Psoas muscle (tissue), 8 donors: Measurements from ENCODE around the gene DOK7. TPM values are rescaled to one million over a fixed set of nuclear protein-coding genes. Genes with fewer than 3 reads are reported as not detected.
A peak's percentile ranks its signal among the peaks of the same experiment; 100 is the strongest.

Source experiments
- ATAC-seq, 4 donors: fragments of 200-7000 bp; cut with Tn5 transposase; one replicate each; pipeline ENCODE4 v1.9.1; 2020; ENCODE audit warnings: moderate library complexity in 3 of 4, mild to moderate bottlenecking in 2 of 4
- DNase-seq, 2 donors: peaks; one replicate each; pipeline ENCODE4 v3.0.0-alpha.2; 2020
- H3K27ac ChIP-seq: fragments of 200-600 bp; one replicate; pipeline ENCODE4 v1.8.0; 2022
- H3K27me3 ChIP-seq, 3 donors: fragments of 200-600 bp in 1 of 3; one replicate each; pipeline versions ENCODE4 v1.6.1 to v1.8.0; 2013 to 2022; ENCODE audit warnings: low read length in 2 of 3, mild to moderate bottlenecking in 2 of 3, moderate library complexity in 1 of 3; ENCODE audit not compliant: insufficient read depth in 3 of 3
- H3K36me3 ChIP-seq, 2 donors: fragments of 200-600 bp in 1 of 2; one replicate each; pipeline versions ENCODE4 v1.6.1 to v1.8.0; 2013 to 2022; ENCODE audit warnings: low read depth in 1 of 2, mild to moderate bottlenecking in 1 of 2, moderate library complexity in 1 of 2; ENCODE audit not compliant: insufficient read depth in 1 of 2
- H3K4me1 ChIP-seq: fragments of 200-600 bp; one replicate; pipeline ENCODE4 v1.8.0; 2022
- H3K4me3 ChIP-seq: fragments of 200-600 bp; one replicate; pipeline ENCODE4 v1.8.0; 2022; ENCODE audit warnings: mild to moderate bottlenecking
- H3K9me3 ChIP-seq: fragments of 200-600 bp; one replicate; pipeline ENCODE4 v1.8.0; 2022
- CTCF ChIP-seq: fragments of 200-600 bp; IDR thresholded peaks from one replicate; pipeline ENCODE4 v1.8.0; 2022; ENCODE audit warnings: antibody characterized with exemption
- WGBS, 3 donors: extraction: QIAGEN DNeasy Blood & Tissue Kit; methylation state at CpG; one replicate each; pipeline versions ENCODE4 v1.1.6 to v1.1.7; 2013; 5-methylcytosine and 5-hydroxymethylcytosine counted together
- intact Hi-C, 2 donors: fragments of 100-400 bp; cut with DNase I; formaldehyde crosslinking; loops; one replicate each; pipeline versions ENCODE4 v1.11.0 to v1.14.2; 2022
- polyA plus RNA-seq, 3 donors: library from polyadenylated mRNA; stranded (reverse); fragments of 200-250 nt; gene quantifications; one replicate each; pipeline ENCODE4 v1.2.3, GENCODE V29; 2013
- total RNA-seq, 4 donors: library from RNA; stranded (reverse); fragmentation: NEBNext Ultra II Directional in 2 of 4; extraction: Animal tissue kit (Norgen Biotek cat#: 25700) in 2 of 4; gene quantifications; one replicate each; pipeline versions ENCODE4 v1.2.1 to v1.2.4, GENCODE V29; 2021 to 2023
- donor health status: healthy with polysubstance abuse.
- donor health status: DM: no; HTN: no; CAD: no; lungs with moderate emphysema.
- donor health status: Bipolar disorder and iron deficiency.
- donor health status: healthy.
- donor health status: DM: yes; HTN: yes; CAD: no.
- donor health status: DM: no; HTN: no; CAD: no.
- donor health status: DM: no; HTN: no; CAD: no.
- donor health status: DM: yes; HTN: yes; CAD: no.

The DOK7 gene
- total and polyA plus RNA-seq, 7 donors: 3.4 to 48.6 (median 21.5) TPM

- Histone ChIP-seq H3K27ac (peak overlapping the region; percentile 91), H3K27me3 (no peaks in the 10 kb centered on the region), H3K4me1 (peaks cover 45% of the 10 kb centered on the region), H3K36me3 (no peaks in the 10 kb centered on the region), H3K4me3 (no peak overlapping the region), H3K9me3 (no peaks in the 10 kb centered on the region)
- ATAC-seq (peak; percentile 18 to 39 (median 24)), DNase-seq (peak; percentile 39 to 62)
- intact Hi-C loops: loop anchor here (5.0 kb wide), 2 partner anchors 48 to 123 kb away; no protein-coding TSS in a partner anchor
- TF ChIP-seq CTCF: no peak
- WGBS, 3 donors: 78 to 89% (median 81%) methylated on average over 21 of the region's 21 CpGs
Observed at GRCh38 chr4:3464911-3465697, 2.0 kb downstream of the DOK7 start.

GRCh38 chr4:3465698-3466671, 2.9 kb downstream of the DOK7 start:
- no peaks in the 10 kb centered on the region for H3K9me3 ChIP-seq
- peak; percentile 40 for TF ChIP-seq CTCF
- no peaks in the 10 kb centered on the region for H3K27me3 ChIP-seq
- peak overlapping the region; percentile 91 for H3K27ac ChIP-seq
- H3K36me3 ChIP-seq: no peaks in the 10 kb centered on the region
- ATAC-seq: peak; percentile 32 to 69 (median 44)
- intact Hi-C loops: loop anchor here (5.0 kb wide), 2 partner anchors 49 to 124 kb away; no protein-coding TSS in a partner anchor
- H3K4me1 ChIP-seq: peaks cover 45% of the 10 kb centered on the region
- WGBS, 3 donors: 61 to 69% (median 64%) methylated on average over 32 to 41 of the region's 41 CpGs
- peak overlapping the region; percentile 32 for H3K4me3 ChIP-seq
- DNase-seq: peak; percentile 49 to 76

DNA sequence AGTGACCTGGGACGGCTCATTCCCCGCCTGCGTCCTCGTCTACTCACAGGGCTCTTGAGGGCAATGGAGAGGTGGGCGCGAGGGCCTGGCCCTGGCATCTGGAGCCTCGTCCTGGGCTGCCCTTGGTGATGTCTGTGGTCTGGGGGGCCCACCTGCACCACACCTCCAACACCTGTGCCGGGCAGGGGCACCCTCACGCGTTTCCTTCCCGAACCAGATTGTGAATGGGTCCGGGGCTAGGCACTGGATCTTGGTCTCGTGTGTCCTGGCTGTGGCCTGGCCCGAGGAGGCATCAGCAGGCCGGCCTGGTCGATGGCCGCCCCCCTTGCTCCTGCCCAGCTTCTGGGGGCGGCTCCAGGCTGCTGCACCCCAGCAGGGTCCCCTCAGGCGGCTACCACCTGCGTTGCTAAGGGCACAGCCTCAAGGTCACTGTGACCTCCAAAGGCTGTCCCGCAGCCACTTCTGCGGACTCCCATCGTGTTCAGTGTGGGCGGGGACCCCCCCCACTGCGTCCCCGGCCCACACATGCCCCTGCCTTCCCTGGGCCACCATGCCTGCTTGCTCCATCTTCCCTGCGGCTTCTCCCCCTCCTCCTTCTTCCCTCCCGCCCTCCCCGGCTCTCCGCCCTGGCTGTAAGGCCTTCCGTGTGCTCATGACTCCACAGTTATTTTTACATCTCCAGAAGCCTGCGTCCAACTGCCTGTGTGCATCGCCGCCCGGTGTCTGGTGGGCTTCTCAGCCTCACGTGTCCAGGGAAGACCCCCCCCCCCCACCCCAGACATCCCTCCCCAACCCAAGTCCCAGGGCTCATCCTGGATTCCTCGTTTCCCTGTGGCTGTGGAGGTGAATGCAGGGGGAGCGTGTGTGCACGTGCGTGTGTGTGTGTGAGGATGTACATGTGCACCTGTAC, 3.8 kb downstream of the DOK7 start:
- Histone ChIP-seq H3K27me3 (no peaks in the 10 kb centered on the region), H3K27ac (peak overlapping the region; percentile 91), H3K4me3 (peak overlapping the region; percentile 32), H3K36me3 (no peaks in the 10 kb centered on the region), H3K9me3 (no peaks in the 10 kb centered on the region), H3K4me1 (peaks cover 36% of the 10 kb centered on the region)
- intact Hi-C loops: loop anchor here (5.0 kb wide), 2 partner anchors 50 to 125 kb away; no protein-coding TSS in a partner anchor
- peak; percentile 30 to 72 (median 60) for ATAC-seq
- no peak for TF ChIP-seq CTCF
- 60 to 77% (median 62%) methylated on average over 37 to 40 of the region's 40 CpGs for WGBS, 3 donors
- peak; percentile 27 to 75 for DNase-seq

GRCh38 chr4:3467601-3468031, 4.5 kb downstream of the DOK7 start:
- H3K9me3 ChIP-seq: no peaks in the 10 kb centered on the region
- peaks cover 33% of the 10 kb centered on the region for H3K4me1 ChIP-seq
- TF ChIP-seq CTCF: no peak
- 80 to 85% (median 81%) methylated on average over 14 to 15 of the region's 15 CpGs for WGBS, 3 donors
- no peak for ATAC-seq
- H3K36me3 ChIP-seq: no peaks in the 10 kb centered on the region
- H3K27ac ChIP-seq: peak overlapping the region; percentile 91
- peak; percentile 8 to 51 for DNase-seq
- intact Hi-C loops: loop anchor here (5.0 kb wide), 2 partner anchors 50 to 125 kb away; no protein-coding TSS in a partner anchor
- H3K4me3 ChIP-seq: no peak overlapping the region
- H3K27me3 ChIP-seq: no peaks in the 10 kb centered on the region
